NCI-H146 treated with DMSO at 0.1 percent for 48 hours (cell line): Measurements from ENCODE around the gene CTNND2.
"Not testable (repeated sequence)": the region's sequence is repeated elsewhere in the genome, so short reads cannot be mapped to it uniquely, and the experiment has no call there.

ENCODE experiments used
- DNase-seq: peaks from one replicate; lab custom pipeline; 2025; ENCODE audit not compliant: unreplicated experiment; lab: John Stamatoyannopoulos, UW

The CTNND2 gene

DNA sequence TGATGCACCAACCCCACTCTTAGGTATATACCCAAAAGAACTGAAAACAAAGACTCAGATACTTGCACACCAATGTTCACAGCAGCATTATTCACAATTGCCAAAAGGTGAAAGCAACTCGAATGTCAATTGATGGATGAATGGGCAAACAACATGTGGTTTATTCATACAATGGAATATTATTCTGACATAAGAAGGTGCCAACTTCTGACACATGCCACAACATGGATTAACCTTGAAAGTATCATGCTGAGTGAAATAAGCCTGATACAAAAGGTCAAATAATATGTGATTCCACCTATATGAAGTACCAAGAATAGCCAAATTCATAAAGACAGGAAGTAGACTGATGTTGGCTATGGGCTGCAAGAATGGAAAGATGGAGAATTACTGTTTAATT, 35.0 kb downstream of the CTNND2 start:
- DNase-seq, result no peak

DNA sequence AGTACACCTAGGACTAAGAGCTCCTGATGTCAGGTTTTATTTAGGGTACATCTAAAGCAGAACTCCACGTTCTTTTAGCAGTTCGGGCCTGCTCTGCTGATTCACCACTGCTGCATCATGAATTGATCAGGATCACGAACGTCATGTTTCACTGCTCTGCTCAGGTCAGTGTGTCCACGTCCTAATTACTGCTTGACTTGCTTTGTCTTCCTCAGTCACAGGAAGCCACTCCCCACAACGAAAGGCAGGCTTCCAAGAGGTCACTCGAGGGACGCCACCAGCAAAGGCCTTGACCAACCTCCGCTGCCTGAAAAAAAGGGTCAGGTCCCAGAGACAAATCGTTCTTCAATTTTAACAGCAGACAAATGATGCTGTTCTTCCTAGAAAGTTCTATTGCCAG, 40.3 kb downstream of the CTNND2 start:
- DNase-seq, result no peak

DNA sequence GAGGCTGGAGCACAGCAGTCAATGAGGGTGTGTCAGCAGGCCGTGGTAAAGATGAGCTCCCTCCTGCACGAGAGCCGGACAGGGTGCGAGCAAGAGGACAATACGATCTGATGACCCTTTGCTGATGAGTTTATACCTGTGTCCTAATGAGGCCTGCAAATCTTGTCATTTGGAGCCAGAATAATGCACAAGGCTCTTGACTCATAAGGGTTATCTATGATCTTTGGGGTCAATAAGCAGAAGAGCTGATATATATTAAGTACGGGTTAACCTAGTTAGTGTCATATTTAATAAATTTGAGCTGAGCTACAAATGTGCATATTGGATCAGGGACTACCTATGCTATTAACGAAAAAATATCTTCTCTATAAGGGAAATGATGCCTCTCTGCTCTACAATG, 46.9 kb downstream of the CTNND2 start:
- DNase-seq, result no peak

DNA sequence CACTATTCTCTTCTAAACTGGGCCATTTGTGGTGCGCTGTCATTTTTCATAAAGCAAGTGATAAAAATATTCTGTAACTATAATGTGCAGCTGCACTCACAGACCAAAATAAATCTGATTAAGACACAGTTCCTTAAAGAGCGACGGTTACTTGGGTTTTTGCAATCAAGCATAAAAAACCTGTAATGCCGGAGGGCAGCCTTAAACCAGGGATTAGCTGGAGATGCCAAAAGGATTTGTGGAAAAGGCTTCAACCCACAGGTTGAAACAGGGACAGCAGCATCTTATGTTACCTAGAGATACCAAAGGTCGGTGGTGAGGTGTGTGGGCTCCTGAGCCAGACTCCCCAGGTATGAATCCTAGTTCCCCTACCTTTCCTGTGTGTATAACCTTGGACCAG, 49.3 kb downstream of the CTNND2 start:
- DNase-seq, result no peak

DNA sequence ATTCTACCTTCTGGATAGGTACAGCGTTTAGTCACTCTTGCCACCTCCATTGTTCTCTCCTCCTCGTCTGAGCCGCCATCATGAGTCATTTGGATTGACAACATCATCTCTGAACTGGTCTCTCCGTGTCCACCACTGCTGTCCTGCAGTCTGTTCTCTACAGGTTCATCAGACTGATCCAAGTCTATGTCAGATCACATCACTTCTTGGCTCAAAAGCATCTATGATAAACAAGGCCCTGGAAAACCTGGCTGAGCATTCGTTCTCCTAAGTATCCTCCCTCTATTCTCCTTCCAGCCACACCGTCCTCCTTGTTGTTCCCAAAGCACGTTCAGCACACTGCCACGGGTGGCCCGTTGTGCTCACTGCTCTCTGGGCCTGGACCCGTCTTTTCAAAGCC, 50.5 kb downstream of the CTNND2 start:
- DNase-seq, result no peak

DNA sequence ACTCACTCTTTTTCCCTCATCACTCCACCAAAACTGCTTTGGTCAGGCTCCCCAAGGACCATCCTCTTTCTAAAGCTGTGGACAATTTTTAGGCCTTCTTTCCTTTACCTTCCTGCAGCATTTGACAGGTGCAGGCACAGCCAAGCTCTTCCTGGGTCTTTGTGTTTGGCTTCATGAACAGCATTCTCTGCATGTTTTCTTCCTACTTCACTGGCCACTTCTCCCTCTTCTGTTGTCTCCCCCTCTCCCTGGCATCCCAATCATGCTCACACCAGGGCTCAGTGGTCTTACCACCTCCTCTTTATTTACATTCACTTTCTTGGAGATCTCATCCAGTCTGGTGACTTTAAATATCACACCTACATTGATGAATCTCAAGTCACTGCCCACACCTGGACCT, 51.1 kb downstream of the CTNND2 start:
- DNase-seq, result no peak

DNA sequence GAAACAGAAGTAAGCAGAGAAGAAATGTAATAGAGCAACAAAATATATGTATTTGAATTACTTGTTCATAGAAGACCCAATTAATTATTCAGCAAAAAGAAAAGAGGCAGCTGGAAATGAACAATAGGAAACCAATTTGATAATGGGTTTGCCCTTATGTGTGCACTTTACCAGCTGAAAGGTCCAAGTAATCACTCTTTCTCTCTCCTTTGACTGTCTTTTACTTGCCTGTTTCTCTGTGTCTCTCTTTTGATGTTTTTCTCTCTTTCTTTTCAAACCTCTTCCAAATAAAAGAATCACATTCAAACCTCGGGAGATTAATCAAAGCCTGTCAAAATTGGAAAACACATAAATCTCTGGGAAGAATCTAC, 51.5 kb downstream of the CTNND2 start:
- no peak for DNase-seq

DNA sequence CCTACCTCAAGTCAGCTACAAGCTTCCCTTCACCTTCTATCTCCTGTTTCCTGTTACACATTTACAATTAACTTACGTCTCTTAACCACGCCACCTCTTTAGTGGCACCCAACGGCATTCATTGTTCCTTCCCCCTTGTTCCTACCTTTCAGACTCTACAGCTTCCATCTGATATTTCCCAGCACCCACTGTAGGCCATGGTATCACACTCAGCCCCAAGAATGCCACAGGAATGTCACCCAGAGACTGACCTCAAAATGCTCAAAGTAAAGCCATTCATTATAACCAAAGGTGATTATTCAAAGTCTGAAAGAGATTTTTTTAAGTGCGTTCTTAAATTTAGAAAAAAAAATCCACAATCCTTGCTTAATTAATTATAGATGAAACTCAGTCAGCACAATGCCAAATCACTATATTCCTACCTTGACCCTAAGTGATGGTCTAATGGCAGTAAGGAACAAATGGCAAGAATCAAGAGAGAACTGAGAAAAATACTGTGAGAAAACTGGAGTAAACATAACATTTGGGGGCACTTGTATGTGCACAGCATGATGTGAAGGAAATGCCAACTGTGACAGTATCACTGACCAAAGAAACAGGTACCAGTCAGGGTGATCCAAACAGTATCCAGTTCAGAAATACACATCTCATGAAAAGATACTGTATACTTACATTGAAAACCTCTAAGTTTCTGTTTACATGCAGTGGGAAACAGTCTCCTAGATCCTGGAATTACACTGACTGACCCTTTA, 52.1 kb downstream of the CTNND2 start:
- no peak for DNase-seq

DNA sequence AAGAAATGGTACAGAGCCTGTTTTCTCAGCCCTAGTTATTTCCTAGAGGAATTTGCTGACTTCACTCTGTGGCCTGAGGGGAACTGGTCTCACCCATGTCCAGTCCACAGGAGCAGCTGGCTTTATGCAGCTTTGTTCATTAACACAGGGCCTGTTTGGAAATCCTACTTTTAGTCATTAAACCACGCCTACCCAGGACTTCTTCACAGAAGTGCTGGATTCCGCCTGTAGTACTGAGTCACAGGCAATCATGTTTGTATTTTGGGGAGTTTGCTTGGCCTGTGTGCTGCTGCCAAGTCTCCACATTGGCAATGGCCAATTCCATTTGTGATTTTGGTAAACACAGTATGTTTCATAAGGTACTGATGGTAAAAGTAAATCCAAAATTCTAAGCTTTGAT, 52.8 kb downstream of the CTNND2 start:
- no peak for DNase-seq

DNA sequence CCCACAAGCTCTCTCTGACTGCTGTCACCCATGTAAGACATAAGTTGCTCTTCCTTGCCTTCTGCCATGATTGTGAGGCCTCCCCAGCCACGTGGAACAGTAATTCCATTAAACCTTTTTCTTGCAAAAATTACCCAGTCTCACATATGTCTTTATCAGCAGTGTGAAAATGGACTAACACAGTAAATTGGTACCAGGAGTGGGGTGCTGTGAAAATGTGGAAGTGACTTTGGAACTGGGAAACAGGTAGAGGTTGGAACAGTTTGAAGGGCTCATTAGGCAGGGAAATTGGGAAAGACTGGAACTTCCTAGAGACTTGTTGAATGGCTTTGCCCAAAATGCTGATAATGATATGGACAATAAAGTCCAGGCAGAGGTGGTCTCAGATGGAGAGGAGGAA, 75.7 kb downstream of the CTNND2 start:
- not testable (repeated sequence) for DNase-seq

DNA sequence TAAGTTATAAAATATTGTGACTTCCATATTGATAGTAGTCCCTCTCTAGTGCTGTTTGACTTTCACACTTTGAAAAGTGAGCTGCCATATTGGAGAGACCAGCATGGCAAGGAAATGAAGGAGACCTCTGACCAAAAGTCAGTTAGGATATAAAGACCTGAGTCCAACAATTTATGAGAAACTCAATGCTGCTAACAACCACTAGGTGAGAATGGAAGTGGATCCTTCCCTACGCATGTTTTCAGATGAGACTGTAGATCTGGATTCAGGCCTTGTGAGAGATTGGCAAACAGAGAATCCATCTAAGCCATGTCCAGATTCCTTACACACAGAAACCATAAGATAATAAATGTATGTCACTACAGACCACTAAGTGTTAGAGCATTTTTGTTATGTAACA, 81.6 kb downstream of the CTNND2 start:
- DNase-seq, result no peak

DNA sequence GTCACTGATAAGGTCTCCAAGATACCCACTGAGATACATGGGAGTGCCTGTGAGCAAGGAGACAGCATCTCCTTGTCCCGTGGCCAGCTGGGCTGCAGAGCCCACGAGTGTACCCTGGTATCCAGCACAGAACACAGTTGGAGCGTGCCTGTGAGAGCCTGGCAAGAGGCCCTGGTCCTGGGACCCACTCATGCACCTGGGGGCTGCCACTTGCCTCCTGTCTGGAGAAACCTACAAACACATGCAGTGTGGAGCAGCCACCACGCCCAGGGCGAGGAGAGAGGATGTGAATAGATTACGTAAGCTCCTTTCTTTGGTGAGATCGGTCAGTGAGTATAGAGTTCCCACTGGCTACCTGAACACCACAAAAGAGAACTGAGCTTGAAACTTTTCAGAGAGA, 88.3 kb downstream of the CTNND2 start:
- no peak for DNase-seq

DNA sequence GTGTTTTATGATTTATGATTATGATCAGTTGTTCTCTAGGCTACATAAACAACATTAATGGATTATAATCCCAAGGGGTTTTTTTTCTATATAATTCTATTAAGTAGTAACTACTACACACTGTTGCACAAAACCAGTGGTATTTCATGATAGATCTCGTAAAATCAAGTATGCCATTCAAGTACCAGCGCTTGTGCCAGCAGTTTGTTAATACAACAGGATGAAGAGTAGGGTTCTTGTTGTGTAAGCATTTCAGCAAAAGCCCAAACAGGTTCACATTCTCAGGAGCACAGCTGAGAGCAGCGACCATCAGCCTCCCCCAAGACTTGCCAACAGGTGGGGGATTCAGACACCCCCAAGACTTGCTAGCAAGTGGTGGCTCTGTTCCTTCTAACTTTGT, 88.8 kb downstream of the CTNND2 start:
- no peak for DNase-seq

DNA sequence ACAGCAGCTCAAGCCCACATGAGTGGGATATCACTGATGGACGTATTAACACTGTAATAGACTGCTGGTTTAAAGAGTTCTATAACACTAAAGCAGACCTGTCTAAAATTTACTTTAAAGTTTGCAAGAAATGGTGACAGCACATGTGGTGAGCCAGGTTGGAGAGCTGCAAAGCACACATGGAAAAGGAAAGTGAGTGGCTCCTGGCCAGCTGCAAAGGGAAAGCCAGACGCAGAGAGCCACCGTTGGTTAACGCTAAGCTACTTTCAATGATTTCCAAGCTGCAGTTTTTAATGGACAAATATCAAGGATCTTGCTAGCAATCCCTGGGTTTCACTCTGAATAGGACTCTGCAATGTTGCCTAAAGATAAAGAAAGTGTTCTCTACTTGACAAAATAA, 89.9 kb downstream of the CTNND2 start:
- DNase-seq, result no peak

DNA sequence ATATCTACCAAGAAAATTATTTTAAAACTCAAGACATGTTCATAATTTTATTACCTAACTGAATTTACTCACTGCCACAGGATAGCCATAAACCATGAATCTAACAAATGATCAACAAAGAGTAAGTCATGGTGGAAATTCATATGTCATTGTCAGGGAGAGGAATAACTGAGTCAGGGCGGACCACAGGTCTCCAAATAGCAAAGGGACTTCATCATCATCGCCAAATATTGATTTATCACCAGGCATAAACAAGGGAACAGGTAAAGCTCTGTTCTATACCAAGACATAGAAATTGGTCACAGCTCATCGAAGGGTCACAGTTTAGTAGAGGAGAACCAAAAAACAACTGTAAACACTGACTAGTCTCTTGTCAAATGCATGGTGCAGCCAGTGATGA, 94.8 kb downstream of the CTNND2 start:
- DNase-seq, result no peak

DNA sequence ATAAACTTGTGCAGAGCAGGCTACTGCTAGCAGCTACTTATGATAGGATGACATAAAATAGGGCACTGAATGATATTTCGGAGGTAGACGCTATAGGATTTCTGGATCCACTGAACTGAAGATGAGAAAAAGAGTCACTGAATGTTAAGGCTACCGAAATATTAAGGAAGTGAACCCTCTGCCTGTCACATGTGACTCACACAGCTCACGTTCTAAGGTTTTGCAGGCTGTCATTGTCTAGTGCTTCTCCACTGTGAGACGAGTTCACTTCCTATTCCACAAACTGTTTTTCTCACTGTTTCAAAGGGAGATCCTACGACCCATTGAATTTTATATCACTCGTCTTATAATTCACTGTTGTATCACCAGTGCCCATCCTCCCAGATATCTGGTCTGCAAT, 100.8 kb downstream of the CTNND2 start:
- no peak for DNase-seq

DNA sequence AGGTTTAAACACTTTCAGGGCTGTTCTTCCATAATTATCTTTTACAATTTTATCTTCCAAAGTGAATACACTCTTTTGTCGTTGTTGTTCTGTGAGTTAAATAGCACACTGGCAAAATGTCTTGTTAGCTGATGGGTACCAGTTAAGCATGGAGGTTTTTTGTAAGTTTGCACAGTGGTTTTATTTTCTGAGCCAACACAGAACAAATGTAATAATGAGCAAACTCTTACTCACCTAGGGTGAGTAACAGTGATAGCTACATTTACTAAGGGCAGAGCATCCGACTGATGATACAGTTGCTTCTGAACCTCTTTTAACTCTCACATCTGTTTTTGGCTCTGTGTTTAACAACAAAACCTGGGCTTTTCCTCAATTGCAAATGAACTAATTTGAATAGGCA, 103.2 kb downstream of the CTNND2 start:
- DNase-seq, result no peak

DNA sequence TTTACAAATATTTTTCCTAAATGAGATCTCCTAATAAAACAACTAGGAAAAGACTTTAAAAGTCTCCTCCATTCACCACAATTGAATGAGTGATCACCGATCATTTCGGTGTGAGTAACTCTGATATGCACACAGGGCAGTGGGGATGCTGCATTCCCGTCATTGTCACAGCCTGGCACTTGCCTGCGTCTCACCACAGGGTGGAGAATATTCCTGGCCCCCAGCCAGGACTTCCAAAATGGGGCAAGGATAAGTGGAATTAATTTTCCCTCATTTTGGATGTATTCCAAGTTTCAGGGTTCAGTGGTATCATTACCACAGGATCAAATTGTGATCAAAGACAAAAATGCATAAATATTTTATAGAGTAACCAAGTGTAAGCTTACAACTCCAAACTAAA, 107.1 kb downstream of the CTNND2 start:
- DNase-seq, result no peak

DNA sequence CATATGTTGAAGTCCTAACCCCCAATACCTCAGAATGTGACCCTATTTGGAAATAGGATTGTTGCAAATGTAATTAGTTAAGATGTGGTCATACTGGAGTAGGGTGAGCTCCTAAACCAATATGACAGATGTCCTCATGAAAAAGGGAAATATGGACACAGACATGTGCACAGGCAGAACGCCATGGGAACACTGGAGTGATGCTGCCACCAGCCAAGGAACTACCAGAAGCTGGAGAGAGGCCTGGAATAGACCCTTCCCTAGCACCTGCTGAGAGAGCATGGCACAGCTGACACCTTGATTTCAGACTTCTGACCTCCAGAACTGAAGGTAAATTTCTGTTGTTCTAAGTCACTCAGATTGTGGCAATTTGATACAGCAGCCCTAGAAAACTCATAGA, 110.8 kb downstream of the CTNND2 start:
- no peak for DNase-seq

DNA sequence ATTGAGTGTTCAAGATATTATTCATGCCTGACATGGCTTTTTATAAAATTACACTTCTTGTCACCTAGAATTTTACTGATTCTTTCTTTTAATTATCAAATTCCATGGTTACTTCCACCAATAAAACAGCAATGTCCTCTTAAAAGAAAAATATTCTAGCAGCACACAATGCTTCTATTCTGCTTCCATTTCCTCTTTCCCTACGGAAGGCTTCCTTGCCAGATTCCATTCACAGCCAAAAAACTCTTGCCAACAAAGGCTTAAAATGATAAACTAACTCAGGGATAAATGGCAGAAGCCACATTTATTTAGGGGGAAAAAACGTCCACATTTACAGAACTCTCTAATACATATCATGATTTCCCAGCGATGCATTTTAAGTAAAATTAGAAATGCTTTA, 111.6 kb downstream of the CTNND2 start:
- DNase-seq, result no peak

DNA sequence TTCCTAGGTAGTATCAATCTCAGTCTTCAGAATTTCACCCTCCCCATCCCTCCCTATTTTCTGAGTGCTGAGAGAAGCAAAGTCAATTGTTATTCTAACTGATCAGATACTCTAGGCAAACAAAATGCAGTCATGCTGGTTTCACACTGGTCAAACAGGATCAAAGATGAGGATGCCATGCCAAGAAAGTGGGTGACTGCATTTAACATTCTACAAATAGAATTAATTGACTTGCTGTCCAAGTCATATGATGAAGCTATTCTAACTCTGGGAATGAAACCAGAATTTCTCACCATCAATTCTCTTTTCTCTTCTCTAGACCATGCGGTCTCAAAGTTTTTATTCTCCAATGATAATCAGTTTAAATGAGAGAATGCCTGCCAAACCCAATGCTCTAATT, 112.5 kb downstream of the CTNND2 start:
- no peak for DNase-seq

DNA sequence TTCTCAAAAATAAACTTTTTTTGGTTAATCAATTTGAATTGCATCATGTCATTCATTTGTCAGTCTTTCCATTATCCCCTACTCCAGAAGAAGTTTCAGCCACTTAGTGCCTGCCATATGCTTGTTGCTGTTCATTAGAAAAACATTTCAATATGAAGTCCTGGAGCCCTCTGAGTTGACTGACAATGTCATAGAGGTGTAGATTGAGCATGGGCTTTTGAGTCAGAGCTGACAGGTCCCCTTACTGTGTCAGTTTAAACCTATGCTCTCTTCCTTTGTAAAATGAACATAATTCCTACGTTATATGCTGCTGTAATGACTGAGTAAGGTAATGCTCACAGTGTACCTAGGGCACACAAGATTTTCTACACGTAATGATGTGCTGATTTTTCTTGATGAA, 114.0 kb downstream of the CTNND2 start:
- DNase-seq, result no peak

DNA sequence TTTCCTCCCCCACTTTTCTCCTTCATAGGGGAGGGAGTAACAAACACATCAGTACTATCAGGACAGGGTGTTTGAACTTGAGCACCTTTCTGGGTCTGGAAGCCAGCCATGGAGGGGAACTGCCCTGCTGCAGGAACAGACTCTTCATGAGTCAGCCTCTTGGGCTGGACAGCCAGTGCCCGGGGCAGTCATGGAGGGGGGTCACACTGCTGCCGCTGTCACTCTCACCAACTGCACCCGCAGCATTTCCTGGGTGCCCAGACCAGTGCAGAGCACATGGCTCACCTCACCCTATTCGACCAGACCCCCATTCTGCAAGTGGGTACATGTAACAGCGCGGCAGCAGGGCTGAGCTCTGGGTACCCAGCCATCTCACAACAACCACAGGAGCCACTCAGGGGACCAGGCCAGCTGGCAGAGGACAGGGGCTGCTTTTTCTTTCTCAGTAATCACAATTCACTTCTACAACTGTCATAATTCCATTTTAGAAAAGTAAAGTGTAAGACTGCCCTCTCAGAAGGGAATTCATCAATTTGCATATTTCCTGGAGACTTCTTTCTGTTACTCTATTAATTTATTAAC, 118.4 kb downstream of the CTNND2 start:
- no peak for DNase-seq
